GM12874 (cell line): ENCODE measurements around the gene ASCC1.

ENCODE experiments used
- CTCF ChIP-seq: IDR thresholded peaks from 2 replicates; pipeline ENCODE4 v1.5.1; 2011; ENCODE audit warnings: low read depth, mild to moderate bottlenecking, control low read depth, low read length, moderate library complexity; ENCODE audit not compliant: insufficient read depth

The ASCC1 gene

GRCh38 chr10:72177454-72177853, 38.6 kb downstream of the ASCC1 start:
- no peak for TF ChIP-seq CTCF

- TF ChIP-seq CTCF = no peak
These were observed 39.4 kb downstream of the ASCC1 start for GRCh38 chr10:72176701-72177100.

- no peak for TF ChIP-seq CTCF
These were observed 40.9 kb downstream of the ASCC1 start for GRCh38 chr10:72175149-72175548.

- TF ChIP-seq CTCF = no peak
These were observed 41.8 kb downstream of the ASCC1 start for GRCh38 chr10:72174297-72174662.

- no peak for TF ChIP-seq CTCF
These were observed 42.3 kb downstream of the ASCC1 start for GRCh38 chr10:72173619-72174296.

GRCh38 chr10:72173262-72173618, 42.8 kb downstream of the ASCC1 start:
- TF ChIP-seq CTCF = no peak

- no peak for TF ChIP-seq CTCF
These were observed 44.9 kb downstream of the ASCC1 start for GRCh38 chr10:72171175-72171630.

- no peak for TF ChIP-seq CTCF
These were observed 45.3 kb downstream of the ASCC1 start for GRCh38 chr10:72170733-72171132.
